Measurements from ENCODE around the gene RNU6-7.

GRCh38 chr14:32183151-32184058, 18.4 kb upstream of the RNU6-7 start:
- TF ChIP-seq CTCF (IDR thresholded peaks at IDR 0.05) (no peak), POLR2A (IDR thresholded peaks at IDR 0.05) (no peak), POLR2AphosphoS5 (IDR thresholded peaks at IDR 0.05) (no peak)

Measured in prostate gland (tissue), 2 donors.